ENCODE data around the gene SMIM14.
"Not testable (repeated sequence)": the region's sequence is repeated elsewhere in the genome, so short reads cannot be mapped to it uniquely, and the experiment has no call there.

The SMIM14 gene

GRCh38 chr4:39638354-39639239 is at the start of gene SMIM14:
TSS of gene SMIM14 (minus strand) at chr4:39638865. CDS start at chr4:39605145, 33,720 bp downstream.
- DNase-seq (ENCODE audit: low spot score): peak; percentile 99
- no peak for TF ChIP-seq CTCF (IDR thresholded peaks at IDR 0.05)
- peak within 1 kb of the TSS; percentile 92 to 100 for H3K27ac ChIP-seq
- peak within 1 kb of the TSS; percentile 97 for H3K4me3 ChIP-seq

GRCh38 chr4:39687014-39687413 is 48.3 kb upstream of the SMIM14 start:
- H3K4me3 ChIP-seq: no peak overlapping the region
- no peak for TF ChIP-seq CTCF (IDR thresholded peaks at IDR 0.05)
- DNase-seq (ENCODE audit: low spot score): no peak
- no peak overlapping the region for H3K27ac ChIP-seq

- Histone ChIP-seq H3K4me3 (no peak overlapping the region), H3K27ac (no peak overlapping the region)
- DNase-seq (ENCODE audit: low spot score): no peak
- TF ChIP-seq CTCF (IDR thresholded peaks at IDR 0.05): no peak
Observed at GRCh38 chr4:39685990-39686389, 47.3 kb upstream of the SMIM14 start.

GRCh38 chr4:39682138-39682537 is 43.5 kb upstream of the SMIM14 start:
- no peak overlapping the region for H3K4me3 ChIP-seq
- no peak for DNase-seq (ENCODE audit: low spot score)
- no peak overlapping the region for H3K27ac ChIP-seq
- no peak for TF ChIP-seq CTCF (IDR thresholded peaks at IDR 0.05)

- H3K27ac ChIP-seq; DNase-seq (ENCODE audit: low spot score); H3K4me3 ChIP-seq: not testable (repeated sequence)
Observed at GRCh38 chr4:39681003-39681402, 42.3 kb upstream of the SMIM14 start.

GRCh38 chr4:39675681-39676080 is 37.0 kb upstream of the SMIM14 start:
- not testable (repeated sequence) for DNase-seq (ENCODE audit: low spot score); H3K27ac ChIP-seq; H3K4me3 ChIP-seq

- H3K4me3 ChIP-seq; DNase-seq (ENCODE audit: low spot score); H3K27ac ChIP-seq: not testable (repeated sequence)
Observed at GRCh38 chr4:39670296-39670695, 31.6 kb upstream of the SMIM14 start.

GRCh38 chr4:39668887-39669286 is 30.2 kb upstream of the SMIM14 start:
- no peak overlapping the region for H3K27ac ChIP-seq
- TF ChIP-seq CTCF (IDR thresholded peaks at IDR 0.05): no peak
- H3K4me3 ChIP-seq: no peak overlapping the region
- DNase-seq (ENCODE audit: low spot score): no peak
